GM12864 (cell line): Measurements from ENCODE around the gene PKP2.
"Not testable (repeated sequence)": the region's sequence is repeated elsewhere in the genome, so short reads cannot be mapped to it uniquely, and the experiment has no call there.

Source experiments
- DNase-seq: peaks from one replicate; pipeline ENCODE4 v3.0.0-alpha.2; 2011; ENCODE audit warnings: low read depth
- H3K4me3 ChIP-seq: 2 replicates; pipeline ENCODE4 v1.5.1; 2011; ENCODE audit warnings: mild to moderate bottlenecking, low read depth, low read length, control low read depth
- TF ChIP-seq, protein P1 (sequence below): IDR thresholded peaks from 2 replicates; pipeline ENCODE4 v1.5.1; 2011; ENCODE audit warnings: low read depth, mild to moderate bottlenecking, moderate library complexity, low read length, control low read depth, inconsistent platforms; ENCODE audit errors: missing control alignments

The PKP2 gene

GRCh38 chr12:32897281-32897610, 669 bp upstream of the PKP2 start:
- H3K4me3 ChIP-seq: no peak overlapping the region
- DNase-seq: no peak
- TF ChIP-seq, protein P1, sequence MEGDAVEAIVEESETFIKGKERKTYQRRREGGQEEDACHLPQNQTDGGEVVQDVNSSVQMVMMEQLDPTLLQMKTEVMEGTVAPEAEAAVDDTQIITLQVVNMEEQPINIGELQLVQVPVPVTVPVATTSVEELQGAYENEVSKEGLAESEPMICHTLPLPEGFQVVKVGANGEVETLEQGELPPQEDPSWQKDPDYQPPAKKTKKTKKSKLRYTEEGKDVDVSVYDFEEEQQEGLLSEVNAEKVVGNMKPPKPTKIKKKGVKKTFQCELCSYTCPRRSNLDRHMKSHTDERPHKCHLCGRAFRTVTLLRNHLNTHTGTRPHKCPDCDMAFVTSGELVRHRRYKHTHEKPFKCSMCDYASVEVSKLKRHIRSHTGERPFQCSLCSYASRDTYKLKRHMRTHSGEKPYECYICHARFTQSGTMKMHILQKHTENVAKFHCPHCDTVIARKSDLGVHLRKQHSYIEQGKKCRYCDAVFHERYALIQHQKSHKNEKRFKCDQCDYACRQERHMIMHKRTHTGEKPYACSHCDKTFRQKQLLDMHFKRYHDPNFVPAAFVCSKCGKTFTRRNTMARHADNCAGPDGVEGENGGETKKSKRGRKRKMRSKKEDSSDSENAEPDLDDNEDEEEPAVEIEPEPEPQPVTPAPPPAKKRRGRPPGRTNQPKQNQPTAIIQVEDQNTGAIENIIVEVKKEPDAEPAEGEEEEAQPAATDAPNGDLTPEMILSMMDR: no peak

GRCh38 chr12:32895688-32896431, 717 bp downstream of the PKP2 start:
- H3K4me3 ChIP-seq: no peak overlapping the region
- TF ChIP-seq, protein P1: peak; percentile 9
- no peak for DNase-seq

DNA sequence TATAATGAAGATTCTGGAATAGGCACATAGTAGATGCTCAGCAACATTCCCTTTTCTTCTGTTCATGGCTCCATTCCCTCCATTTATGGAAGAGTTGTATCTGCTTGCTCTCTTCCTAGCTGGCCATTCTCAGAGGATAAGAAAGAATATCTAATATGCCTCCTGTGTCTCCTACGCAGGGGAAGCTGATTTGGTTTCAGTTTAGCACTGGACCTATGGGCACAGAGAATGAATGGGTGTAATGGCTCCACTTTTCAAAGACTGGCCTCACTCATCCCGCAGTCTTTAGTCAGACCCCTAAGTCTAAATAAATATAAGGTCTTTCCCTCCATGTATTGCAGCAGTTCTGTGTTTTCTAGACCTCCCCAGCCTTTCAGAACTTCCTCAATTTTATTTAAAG, 2.0 kb downstream of the PKP2 start:
- H3K4me3 ChIP-seq: no peak overlapping the region
- no peak for DNase-seq

GRCh38 chr12:32893458-32893857, 3.1 kb downstream of the PKP2 start:
- no peak for DNase-seq
- TF ChIP-seq, protein P1: no peak
- no peak overlapping the region for H3K4me3 ChIP-seq

More for the DNA sequence above, 2.0 kb downstream of the PKP2 start:
- TF ChIP-seq, protein P1: no peak

DNA sequence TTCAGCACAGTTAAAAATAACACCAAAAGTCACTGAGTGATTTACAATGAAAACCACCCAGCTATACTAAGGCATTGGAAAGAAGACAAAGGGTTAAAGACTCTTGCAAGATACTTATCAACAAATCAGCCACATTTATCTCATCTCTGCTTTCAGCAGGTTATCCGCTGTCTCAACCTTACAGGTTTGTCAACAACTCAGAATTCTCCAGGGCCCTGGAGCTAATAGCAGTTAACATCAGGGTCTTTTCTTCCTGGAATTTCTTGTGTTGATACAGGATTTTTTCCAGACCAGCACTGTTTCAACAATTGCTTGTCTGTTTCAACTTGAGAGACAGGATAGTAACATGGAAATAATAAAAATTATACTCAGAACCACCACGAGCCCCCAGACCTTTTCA, 3.5 kb downstream of the PKP2 start:
- DNase-seq: no peak
- H3K4me3 ChIP-seq: no peak overlapping the region
- TF ChIP-seq, protein P1: no peak

GRCh38 chr12:32892369-32892768, 4.2 kb downstream of the PKP2 start:
- H3K4me3 ChIP-seq, DNase-seq: not testable (repeated sequence)

GRCh38 chr12:32891956-32892355, 4.6 kb downstream of the PKP2 start:
- TF ChIP-seq, protein P1: no peak
- no peak for DNase-seq
- H3K4me3 ChIP-seq: no peak overlapping the region
